ENCODE results near the gene CLIC6. TPM values are rescaled to one million over a fixed set of nuclear protein-coding genes. Genes with fewer than 3 reads are reported as not detected.
A peak's percentile ranks its signal among the peaks of the same experiment; 100 is the strongest.

CLIC6 gene
- total and polyA plus RNA-seq, 2 of the 4 experiments (the other 2 are of a cell fraction) = not detected

DNA sequence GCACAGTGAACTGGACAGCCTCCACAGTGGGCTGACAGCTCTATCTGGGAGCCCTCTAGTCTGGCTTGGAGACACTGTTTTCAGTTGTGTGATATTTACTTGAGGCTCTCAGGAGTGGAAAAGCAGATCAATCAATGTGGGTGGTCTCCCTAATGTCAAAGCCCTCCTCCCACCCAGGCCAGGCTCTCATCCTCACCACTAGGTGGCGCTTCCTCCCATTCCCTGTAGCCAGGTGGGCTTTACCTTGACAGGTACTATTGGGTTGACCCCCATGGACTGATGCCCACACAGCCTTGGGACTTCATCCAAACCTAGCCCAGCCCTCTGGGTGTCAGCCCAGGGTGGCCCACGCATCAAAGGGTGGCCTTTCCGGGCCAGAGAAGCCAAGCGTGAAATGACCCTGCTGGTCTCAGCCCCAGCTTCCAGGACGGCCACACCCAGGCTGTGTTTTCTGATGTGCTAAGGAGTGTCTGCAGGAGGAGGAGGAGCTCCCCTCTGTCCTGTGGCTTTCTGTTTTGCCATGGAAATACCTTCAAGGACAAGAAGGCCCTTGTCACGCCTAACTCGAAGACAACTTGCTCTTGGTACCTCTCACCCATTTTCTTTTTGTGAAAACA is 54.0 kb downstream of the CLIC6 start:
- no peak overlapping the region for H3K56ac ChIP-seq (ENCODE audit: extremely low read depth, insufficient read depth, low read length)
- ATAC-seq (ENCODE audit: low read depth) (no peak), DNase-seq (no peak)
- intact Hi-C loops (cut with micrococcal nuclease) = no loop called here
- in situ Hi-C loops (cut with MboI; ENCODE audit: low sequenced_read_pairs) = no loop called here
- H2BK5ac ChIP-seq (ENCODE audit: low read depth, low read length, poor library complexity, severe bottlenecking) = no peak overlapping the region
- H4K8ac ChIP-seq (ENCODE audit: low read depth in 2 of 2, low read length in 2 of 2) = no peak overlapping the region
- no TSS peak for BruUV-seq (replicated peaks)
- dilution Hi-C loops (cut with HindIII; ENCODE audit: low sequenced_read_pairs, unreplicated experiment) = no loop called here
- no peak overlapping the region for H3K14ac ChIP-seq (replicated peaks; ENCODE audit: low read depth, low read length)
- H3K9ac ChIP-seq (ENCODE audit: low read depth, low read length) = no peak overlapping the region
- ChIA-PET POLR2A (ENCODE audit: unreplicated experiment) (no interaction called here), CTCF (no interaction called here)
- H2BK15ac ChIP-seq (ENCODE audit: low read depth, low read length) = no peak overlapping the region
- no peak overlapping the region for H3K23ac ChIP-seq (ENCODE audit: low read depth, low read length)
- no peak overlapping the region for H3K4me3 ChIP-seq (ENCODE audit: insufficient read depth, low read depth, low read length)
- H2AFZ ChIP-seq (replicated peaks; ENCODE audit: low read length, poor library complexity) = no peak overlapping the region
- no peak for TF ChIP-seq MAZ (IDR thresholded peaks at IDR 0.05; ENCODE audit: borderline replicate concordance, low read depth, low read length)
- TF ChIP-seq, protein P1, sequence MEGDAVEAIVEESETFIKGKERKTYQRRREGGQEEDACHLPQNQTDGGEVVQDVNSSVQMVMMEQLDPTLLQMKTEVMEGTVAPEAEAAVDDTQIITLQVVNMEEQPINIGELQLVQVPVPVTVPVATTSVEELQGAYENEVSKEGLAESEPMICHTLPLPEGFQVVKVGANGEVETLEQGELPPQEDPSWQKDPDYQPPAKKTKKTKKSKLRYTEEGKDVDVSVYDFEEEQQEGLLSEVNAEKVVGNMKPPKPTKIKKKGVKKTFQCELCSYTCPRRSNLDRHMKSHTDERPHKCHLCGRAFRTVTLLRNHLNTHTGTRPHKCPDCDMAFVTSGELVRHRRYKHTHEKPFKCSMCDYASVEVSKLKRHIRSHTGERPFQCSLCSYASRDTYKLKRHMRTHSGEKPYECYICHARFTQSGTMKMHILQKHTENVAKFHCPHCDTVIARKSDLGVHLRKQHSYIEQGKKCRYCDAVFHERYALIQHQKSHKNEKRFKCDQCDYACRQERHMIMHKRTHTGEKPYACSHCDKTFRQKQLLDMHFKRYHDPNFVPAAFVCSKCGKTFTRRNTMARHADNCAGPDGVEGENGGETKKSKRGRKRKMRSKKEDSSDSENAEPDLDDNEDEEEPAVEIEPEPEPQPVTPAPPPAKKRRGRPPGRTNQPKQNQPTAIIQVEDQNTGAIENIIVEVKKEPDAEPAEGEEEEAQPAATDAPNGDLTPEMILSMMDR (conservative IDR thresholded peaks at IDR 0.05; ENCODE audit: low read depth, low read length) = peak; percentile 22; the same call in 1 of the 2 replicates
- no peak overlapping the region for H3K4ac ChIP-seq (ENCODE audit: low read depth, low read length)
- H4K91ac ChIP-seq (ENCODE audit: insufficient read depth, low read depth, low read length) = no peak overlapping the region
- H3K79me1 ChIP-seq (ENCODE audit: low read depth in 1 of 2, low read length in 2 of 2) = no peaks in the 10 kb centered on the region
- H3K9me1 ChIP-seq (ENCODE audit: insufficient read depth, low read length) = peaks cover 3% of the 10 kb centered on the region; the same call in 1 of the 2 replicates
- no peaks in the 10 kb centered on the region for H3K9me3 ChIP-seq (ENCODE audit: control insufficient read depth, insufficient read depth, low read length)
- no peaks in the 10 kb centered on the region for H4K20me1 ChIP-seq (ENCODE audit: insufficient read depth, low read length)
- no CpG with 5 or more reads among the region's 7 CpGs for WGBS, 2 experiments (ENCODE audit: extremely low coverage in 2 of 2, insufficient read length in 1 of 2)
- peaks cover 4% of the 10 kb centered on the region; the same call in 1 of the 2 replicates for H3K4me1 ChIP-seq (ENCODE audit: control insufficient read depth, insufficient read depth, low read length)
- no peak overlapping the region for H3K27ac ChIP-seq (ENCODE audit: insufficient read depth, low read length)
- no peak overlapping the region for H4K5ac ChIP-seq (ENCODE audit: low read depth, low read length)
- no peak overlapping the region for H2BK120ac ChIP-seq (ENCODE audit: low read depth, low read length)
- H2AK5ac ChIP-seq (ENCODE audit: low read depth, low read length) = no peak overlapping the region
- H3K27me3 ChIP-seq (ENCODE audit: control insufficient read depth, insufficient read depth, low read length) = peaks cover 28% of the 10 kb centered on the region
- H2BK20ac ChIP-seq (ENCODE audit: low read depth, low read length) = no peak overlapping the region
- no peaks in the 10 kb centered on the region for H3K36me3 ChIP-seq (ENCODE audit: control insufficient read depth, insufficient read depth, low read length)
- H3K4me2 ChIP-seq (ENCODE audit: low read depth, low read length) = no peak overlapping the region
- H2AK9ac ChIP-seq (replicated peaks; ENCODE audit: low read depth, low read length, poor library complexity) = no peak overlapping the region
- no peak overlapping the region for H3K18ac ChIP-seq (ENCODE audit: low read depth, low read length)

Data from IMR-90 (cell line).